HG03378 (cell line): ENCODE results near the gene ITGB3BP.
"Not testable (repeated sequence)": the region's sequence is repeated elsewhere in the genome, so short reads cannot be mapped to it uniquely, and the experiment has no call there.

ENCODE experiments used
- ATAC-seq: cut with Tn5 transposase; IDR thresholded peaks from one replicate; pipeline ENCODE4 v1.9.1; 2021; ENCODE audit warnings: mild to moderate bottlenecking, moderate library complexity; ENCODE audit not compliant: unreplicated experiment

The ITGB3BP gene, protein sequence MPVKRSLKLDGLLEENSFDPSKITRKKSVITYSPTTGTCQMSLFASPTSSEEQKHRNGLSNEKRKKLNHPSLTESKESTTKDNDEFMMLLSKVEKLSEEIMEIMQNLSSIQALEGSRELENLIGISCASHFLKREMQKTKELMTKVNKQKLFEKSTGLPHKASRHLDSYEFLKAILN

DNA sequence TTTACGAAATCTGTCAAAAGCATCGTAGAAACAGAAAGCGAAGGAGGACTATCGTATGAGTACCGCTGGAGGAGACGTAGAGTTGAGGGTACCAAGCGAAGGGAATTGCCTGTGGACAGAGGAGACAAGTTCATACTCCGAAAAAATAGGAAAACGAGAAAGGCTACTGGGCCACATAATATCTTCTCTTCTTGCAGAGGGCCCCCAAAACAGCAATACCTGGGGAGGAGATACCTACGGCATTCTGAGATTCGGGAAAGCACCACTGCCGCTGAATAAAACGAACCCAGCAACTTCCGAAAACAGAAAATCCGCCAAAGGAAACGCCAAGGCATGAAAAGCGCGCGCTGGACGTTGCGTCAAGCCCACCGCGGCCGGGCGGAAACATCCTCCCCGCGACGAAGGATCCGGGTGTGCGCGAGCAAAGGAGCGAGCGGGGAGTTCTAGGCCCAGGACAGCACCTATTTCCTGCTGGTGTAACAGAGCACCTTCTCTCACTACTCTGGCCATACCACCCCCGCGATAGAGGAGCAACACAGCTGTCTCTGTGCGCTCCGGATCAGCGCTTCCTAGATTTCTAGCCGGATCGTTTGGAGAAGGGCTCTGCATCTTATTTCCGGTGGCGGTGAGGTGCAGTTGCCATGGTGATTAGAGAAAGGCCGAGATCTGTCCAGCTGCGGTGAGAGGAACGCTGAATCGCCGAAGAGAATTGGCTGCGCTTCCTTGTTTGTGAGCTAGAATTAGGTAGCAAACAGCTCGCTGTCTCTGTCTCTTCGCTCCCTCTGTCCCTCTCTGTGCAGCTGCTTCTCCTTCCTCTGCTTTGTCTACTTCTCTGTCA is at the start of gene ITGB3BP, which contains the start of gene EFCAB7:
Gene ITGB3BP, minus strand, starts transcription at position 335 of the 838 bp plus-strand sequence. Its CDS starts 92 bp downstream, at position 243.
Gene EFCAB7, plus strand, starts transcription at position 635 of the 838 bp plus-strand sequence. CDS start 2,048 bp downstream, outside the sequence.
- peak; percentile 88 for ATAC-seq

DNA sequence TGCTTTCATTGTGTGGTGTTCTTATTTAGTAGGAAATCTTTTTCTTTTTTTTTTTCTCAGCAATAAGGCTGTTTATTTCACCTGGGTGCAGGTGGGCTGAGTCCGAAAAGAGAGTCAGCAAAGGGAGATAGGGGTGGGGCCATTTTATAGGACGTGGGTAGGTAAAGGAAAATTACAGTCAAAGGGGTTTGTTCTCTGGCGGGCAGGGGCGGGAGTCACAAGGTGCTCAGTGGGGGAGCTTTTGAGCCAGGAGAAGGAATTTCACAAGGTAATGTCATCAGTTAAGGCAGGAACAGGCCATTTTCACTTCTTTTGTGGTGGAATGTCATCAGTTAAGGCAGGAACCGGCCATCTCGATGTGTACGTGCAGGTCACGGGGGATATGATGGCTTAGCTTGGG is 49.7 kb upstream of the ITGB3BP start:
- ATAC-seq, result not testable (repeated sequence)

DNA sequence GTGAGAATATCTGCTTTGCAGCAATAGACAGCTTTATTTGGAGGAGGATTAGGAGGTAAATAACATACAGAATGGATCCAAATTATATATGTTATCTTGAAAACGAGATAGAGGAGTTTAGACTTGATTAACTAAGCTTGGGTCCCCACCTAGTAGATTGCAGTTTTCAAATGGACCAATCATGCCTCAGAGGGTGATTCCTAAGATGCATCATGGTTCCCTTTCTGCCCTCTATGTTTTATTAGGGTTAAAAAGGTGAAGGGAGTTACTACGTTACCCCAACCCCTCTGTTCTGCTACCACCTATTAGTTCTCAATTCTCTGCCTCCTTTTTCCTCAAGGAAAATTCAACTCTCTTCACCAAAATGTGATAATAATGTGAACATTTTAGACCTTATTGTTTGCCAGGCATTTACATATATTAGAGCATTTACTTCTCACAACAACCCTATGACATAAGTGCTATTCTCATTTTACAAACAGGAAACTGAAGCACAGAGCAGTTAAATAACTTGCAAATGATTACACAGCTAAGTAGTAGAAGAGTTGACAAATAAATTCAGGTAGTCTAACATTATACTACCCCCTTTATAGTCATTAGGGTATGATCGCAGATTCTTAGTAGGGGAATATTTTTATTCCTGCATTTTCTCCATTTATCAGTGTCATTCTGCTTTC is 46.8 kb upstream of the ITGB3BP start:
- no peak for ATAC-seq

DNA sequence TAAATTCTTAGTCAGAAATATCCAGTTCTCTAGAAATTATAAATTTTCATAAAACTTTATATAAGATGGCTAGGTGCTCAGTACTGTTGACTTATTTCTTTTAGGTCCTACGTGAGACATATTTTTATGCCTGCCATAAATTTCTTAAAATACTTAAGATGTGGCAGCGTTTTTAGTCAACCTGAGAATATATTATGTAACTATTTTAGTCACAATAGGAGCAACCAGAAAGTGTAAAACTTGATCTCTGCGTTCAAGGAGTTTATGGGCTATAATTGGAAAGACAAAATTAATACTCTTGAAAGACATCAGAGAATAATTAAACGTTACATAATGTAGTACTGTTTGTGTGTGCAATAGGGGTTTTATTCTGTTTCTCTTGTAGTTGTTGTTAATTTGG is 46.0 kb upstream of the ITGB3BP start:
- no peak for ATAC-seq

DNA sequence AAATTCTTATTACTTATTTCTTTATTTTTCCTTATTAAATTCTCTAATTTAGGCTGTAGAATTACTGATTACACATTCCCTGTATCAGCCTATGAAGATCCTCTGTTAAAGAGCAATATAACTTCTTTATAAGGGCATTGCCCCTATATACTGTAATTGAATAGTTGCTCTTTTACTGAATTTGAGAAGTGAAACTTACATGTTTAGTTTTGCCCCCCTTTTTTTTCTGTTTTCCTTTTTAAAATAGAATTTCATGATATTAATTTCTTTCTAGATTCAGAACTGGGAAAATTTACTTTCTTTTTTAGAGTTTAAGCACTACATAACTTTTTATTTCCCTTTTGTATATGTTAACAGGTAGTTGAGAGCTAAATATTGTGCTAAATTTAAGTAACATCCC is 40.7 kb upstream of the ITGB3BP start:
- no peak for ATAC-seq

DNA sequence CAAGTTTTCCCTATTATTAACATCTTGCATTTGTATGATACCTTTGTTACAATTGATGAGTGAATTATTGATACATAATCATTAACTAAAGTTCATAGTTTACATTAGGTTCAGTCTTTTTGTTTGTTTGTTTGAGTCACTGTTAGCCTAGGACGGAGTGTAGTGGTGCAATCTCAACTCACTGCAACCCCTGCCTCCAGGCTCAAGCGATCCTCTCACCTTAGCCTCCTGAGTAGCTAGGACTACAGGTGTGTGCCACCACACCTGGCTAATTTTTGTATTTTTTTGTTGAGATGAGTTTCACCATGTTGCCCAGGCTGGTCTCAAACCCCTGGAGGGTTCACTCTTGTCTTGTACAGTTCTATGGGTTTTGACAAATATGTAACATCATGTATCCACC is 36.3 kb upstream of the ITGB3BP start:
- ATAC-seq, result no peak

DNA sequence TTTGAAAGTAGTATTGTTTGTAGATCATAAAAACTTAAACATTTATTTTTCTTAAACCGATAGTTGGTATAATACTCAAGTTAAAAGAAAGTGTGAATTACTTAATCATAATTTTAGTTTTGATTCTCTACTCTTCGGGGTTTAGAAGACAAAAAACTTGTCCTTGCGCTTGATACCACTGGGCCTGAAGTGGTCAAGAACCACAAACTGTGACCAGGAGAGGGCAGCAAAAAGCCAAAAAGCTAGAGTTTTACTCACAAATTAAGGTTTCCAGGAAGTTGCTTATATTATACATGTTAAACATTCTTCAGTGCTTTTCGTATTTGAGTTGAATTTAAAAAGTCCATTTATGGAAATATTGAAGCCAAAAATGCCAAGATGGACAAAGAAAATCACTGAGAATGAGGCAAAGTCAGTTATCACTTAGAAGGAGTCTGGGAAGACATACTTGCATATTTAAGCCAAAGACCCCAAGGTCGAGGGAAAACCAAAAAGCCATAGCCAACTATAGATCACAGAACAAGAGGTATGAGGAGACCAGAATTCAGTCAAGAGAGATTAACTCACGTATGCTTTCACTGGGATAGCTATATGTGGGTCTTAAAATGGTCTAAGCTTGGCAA is 34.5 kb upstream of the ITGB3BP start:
- no peak for ATAC-seq

DNA sequence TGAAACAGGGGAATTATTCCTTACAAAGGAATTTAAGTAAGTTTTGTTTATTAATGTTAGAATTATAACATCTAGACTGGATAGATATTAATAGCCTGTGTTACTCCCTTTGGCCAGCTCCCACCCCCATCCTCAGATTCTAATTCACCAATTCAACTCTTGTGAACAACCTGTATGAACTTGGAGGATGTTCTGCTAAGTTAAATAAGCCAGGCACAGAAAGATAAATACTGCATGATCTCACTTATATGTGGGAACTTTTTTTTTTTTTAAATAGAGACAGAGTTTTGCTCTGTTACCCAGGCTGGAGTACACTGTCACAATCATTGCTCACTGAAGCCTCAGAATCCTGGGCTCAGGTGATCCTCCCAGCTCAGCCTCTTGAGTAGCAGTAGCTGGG is 32.5 kb upstream of the ITGB3BP start:
- no peak for ATAC-seq

DNA sequence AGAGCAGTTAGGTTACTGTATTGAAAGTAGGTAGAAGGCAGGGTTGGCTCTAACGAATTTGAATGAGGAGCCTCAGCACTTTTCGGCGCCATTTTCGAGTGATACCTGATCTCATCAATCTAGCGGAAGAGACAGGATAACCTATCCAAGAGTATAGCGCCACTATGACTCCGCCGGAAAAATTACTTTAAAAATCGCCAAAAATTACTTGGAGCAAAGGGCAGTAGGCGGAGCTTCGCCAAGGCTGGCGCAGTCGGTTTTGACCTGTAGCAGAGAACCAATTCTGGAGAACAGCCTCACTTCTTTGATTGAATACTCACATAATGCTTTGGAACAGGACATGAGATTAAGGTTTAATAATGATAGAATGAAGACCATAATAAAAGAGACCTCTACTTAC is 25.9 kb upstream of the ITGB3BP start:
- no peak for ATAC-seq

DNA sequence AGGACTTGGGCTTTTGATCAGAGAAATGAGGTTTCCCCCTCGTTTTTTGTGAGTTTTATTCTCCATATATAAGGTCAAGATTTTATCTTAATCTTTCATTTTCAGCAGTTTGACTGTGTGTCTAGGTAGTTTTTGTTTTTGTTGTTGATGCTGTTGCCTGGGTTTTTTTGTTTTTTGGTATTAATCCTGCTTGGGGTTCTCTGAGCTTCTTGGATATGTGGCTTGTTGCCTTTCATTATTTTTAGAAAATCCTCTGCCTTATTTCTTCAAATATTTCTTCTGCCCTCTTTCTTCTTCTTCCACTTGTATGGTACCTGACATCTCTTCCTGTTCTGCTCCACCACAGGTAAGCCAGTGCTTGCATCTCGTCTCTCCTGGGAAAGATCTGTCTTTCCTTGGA is 25.3 kb upstream of the ITGB3BP start:
- ATAC-seq, result no peak

DNA sequence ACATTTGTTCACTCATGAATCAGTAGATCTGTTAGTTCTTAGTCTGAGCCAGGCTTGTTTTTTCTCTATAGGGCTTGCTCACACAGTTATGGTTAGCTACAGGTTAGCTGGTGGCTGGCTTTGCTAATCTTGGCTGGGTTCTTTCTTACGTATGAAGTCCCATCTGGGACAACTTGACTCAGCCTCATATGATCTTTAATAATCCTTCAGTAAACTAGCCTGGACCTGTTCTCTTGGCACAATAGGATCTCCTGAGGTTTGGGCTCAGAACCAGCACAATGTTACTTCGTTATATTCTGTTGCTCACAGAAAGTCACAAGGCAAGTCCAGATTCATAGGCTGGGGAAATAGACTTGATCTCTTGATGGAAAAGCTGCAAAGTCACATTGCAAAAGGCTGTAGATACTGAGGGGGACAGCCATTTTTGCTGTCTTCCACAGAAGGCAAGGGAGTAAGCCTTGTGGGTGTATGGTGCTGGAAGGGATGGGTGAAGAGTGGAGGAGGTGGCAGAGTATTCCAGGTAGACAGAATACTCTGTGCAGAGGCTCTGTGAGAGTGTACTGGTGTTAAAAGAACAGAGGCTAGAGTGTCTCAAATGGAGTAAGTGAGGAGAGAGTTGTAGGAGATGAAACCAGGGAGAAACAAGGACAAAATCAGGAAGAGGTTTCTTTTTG is 24.7 kb upstream of the ITGB3BP start:
- ATAC-seq, result no peak

DNA sequence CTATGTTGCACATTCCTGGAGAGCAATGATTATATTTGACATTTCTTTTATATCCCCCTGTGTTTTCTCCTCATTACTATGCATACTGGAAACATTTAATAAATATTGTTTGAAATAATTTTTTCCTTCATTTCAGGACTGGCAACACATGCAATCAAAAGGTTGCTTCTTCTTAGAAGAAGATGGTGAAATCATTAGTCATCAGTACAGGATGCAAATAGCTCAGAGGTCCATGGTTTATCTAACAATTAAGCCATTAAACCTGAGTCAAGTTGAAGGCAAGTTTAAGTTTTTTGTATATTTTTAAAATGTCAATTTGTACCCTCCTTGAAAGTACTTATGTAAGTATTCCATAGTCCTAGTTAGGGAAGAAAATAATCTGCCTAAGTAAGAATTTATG is 22.8 kb upstream of the ITGB3BP start:
- ATAC-seq, result no peak

DNA sequence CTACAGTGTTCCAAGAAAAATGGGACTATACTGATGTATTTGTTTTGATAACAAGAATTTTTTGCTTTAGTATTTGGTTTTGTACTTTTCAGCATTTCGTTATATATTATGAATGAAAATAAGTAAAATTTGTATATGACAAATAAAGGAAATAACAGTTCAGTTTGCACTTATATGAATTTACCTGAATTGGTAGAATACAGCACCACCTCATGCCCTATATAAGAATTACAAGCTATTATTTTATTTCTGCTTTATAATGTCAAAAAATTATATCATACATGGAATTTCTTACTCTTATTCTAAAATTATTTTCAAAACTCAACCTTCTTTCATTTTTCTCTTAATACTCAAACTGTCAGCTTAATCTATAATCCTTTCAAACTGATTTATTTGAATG is 14.9 kb upstream of the ITGB3BP start:
- ATAC-seq, result no peak

DNA sequence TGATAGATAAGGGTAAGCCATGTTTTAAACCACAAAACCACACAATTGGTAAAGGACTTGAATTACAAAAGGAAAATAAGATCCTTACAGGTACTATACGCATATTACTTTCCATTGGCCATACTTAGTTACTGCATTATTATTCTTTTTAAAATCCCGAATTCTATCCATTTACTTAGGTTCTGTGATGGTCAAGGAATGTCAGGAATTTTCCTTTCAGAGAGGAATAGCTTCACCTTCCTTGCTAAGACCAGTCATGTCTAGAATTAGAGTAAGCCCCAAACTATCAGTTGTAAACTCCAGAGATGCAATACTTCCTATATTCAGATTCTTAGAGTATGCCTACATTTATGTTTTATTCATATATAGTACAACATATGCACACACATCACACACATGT is 14.0 kb upstream of the ITGB3BP start:
- ATAC-seq, result no peak

DNA sequence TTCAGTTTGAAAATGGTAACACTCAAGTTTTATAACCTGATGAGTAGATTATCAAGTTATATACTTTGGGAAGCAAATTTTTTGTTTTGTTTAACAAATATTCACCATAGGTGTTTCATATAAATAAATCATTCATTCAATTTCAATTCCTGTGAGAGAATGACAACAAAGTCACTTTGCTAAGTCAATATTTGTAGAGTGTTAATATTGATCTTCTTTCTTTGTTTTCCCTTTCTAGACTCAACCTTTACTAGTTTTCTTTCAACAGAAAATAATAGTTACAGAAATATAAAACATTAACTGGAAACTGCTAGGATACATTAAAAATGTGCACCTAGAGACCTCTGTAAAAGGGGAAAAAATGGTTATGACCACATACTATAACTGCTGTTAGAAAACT is 11.4 kb upstream of the ITGB3BP start:
- ATAC-seq, result no peak

DNA sequence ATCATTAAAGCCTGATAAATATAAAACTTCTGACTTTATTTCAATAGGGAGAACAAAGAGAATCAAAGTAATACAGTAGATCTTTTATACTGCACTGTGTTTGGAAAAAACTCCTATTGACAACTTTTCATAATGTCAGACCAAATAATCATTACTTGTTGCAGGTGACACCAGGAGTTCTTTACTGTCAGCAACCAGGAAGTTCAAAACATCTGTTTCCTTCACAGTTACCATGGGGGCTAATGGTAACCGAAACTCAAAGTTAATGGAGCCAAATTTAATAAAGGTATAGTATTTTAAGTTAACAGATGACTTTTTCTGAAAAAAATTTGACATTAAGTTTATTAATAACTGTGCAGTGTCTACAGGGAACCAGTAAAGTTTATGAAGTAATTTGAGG is 10.9 kb upstream of the ITGB3BP start:
- no peak for ATAC-seq

DNA sequence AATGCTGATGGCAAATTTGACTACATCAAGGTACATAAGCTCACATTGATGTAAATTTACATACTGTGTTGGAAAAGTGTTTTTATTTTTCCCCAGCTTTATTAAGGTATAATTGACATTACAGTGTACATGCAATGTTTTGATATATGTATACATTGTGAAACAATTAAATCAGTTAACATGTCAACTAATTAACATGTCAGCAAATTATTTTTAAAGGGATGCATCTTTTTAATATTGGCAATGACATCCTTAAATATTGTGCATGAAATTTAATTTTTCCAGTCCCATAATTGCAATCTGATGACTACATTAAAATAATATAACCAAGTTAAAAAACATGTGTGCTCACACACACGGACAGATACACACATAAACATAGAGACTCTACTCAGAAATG is 9.7 kb upstream of the ITGB3BP start:
- ATAC-seq, result no peak

DNA sequence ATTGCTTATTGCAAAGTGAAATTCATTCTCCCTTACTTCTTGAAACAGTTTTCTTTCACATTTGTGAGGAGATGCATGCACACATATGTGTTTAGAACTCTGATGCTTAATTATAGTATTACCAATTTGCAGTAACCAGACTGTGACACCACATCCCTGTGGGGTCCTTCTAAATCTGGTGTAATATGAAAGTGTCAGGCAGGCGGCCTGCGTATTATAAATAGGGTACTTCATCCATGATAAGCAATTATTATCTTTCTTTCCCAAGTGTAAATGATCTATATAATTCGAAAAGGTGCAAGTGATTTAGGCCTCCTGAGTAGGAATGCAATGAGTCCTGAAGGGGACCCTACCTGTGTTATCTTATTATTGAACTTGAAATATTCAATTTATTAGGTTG is 1.2 kb upstream of the ITGB3BP start:
- no peak for ATAC-seq

DNA sequence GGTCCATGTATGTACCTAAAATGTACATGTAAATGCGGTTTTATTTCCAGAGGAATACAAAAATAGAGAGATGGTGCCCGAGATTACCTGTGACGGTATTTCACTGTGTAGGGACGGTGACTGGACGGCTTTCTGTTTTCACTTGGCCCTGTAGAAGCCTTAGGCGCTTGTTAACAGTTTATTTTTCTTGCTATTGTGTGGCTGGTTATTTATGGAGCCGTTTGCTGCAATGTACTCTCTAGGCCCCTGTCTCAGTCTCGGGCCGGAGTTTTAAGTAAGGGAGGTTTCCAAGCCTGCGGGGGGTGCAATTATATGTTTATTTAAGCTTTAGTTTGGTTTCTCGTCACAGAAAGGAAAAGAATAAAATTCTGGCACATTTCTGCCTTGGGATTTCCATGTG is 713 bp upstream of the ITGB3BP start:
- ATAC-seq, result peak; percentile 16

DNA sequence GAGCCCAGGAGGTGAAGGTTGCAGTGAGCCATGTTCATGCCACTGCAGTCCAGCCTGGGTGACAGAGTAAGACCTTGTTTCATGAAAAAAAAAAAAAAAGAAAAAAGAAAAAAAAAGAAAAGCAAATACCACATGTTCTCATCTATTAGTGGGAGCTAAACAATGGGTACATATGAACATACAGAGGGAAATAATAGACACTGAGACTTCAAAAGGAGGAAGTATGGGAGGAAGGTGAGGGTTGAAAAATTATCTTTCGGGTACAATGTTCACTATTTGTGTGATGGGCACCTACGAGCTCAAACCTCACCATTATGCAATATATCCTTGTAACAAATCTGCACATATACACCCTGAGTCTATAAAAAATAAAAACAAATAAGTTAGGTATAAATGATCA is 6.4 kb downstream of the ITGB3BP start:
- no peak for ATAC-seq

DNA sequence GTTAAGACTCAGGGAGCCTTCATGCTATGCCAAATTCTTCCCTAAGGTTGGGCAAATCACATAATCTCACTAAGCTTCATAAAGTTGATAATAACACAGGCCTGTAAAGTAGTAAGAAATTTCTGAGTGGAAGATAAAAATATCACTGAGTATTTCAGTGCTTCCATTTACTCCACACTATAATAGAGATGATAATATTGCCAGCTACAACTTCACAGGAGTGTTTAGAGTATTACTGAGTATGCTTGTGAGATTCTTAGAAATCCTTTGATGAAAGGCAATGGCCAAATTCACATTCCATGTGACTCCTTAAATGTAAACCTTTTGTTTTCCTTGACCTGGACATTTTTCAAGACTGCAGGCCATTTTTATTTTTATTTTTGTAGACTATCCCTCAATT is 10.4 kb downstream of the ITGB3BP start:
- no peak for ATAC-seq
